ENCODE data around the gene RWDD1. TPM values are rescaled to one million over a fixed set of nuclear protein-coding genes. Genes with fewer than 3 reads are reported as not detected.
A peak's percentile ranks its signal among the peaks of the same experiment; 100 is the strongest.
"Not testable (repeated sequence)": the region's sequence is repeated elsewhere in the genome, so short reads cannot be mapped to it uniquely, and the experiment has no call there.

The RWDD1 gene
- total RNA-seq, 1 donor from 2014 or later, result 25.6 TPM

DNA sequence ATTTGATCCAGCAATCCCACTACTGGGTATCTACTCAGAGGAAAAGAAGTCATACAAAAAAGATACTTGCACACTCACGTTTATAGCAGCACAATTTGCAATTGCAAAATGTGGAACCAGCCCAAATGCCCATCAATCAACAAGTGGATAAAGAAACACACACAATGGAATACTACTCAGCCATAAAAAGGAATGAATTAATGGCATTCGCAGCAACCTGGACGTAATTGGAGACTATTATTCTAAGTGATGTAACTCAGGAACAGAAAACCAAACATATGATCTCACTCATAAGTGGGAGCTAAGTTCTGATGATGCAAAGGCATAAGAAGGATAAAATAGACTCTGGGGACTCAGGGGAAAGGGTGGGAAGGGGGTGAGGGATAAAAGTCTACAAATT, 33.6 kb downstream of the RWDD1 start:
- not testable (repeated sequence) for DNase-seq (ENCODE audit: extremely low read depth, low read depth, low spot score)

DNA sequence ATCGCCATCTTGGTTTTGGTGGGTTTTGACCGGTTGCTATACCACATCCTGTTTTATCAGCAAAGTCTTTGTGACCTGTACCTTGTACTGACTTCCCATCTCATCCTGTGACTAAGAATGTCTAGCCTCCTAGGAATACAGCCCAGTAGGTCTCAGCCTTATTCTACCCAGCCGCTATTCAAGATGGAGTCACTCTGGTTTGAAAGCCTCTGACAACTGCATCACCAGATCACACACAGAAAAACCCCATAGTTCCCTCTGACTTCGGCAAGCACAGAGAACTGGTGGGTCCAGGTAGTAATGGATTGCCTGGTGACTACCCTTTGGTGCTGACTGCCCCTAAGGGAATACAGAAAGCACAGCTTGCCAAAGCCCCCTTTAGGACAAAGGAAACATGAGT, 34.6 kb downstream of the RWDD1 start:
- DNase-seq (ENCODE audit: extremely low read depth, low read depth, low spot score), result no peak

GRCh38 chr6:116611056-116611455, 39.8 kb downstream of the RWDD1 start:
- DNase-seq (ENCODE audit: extremely low read depth, low read depth, low spot score), result no peak

DNA sequence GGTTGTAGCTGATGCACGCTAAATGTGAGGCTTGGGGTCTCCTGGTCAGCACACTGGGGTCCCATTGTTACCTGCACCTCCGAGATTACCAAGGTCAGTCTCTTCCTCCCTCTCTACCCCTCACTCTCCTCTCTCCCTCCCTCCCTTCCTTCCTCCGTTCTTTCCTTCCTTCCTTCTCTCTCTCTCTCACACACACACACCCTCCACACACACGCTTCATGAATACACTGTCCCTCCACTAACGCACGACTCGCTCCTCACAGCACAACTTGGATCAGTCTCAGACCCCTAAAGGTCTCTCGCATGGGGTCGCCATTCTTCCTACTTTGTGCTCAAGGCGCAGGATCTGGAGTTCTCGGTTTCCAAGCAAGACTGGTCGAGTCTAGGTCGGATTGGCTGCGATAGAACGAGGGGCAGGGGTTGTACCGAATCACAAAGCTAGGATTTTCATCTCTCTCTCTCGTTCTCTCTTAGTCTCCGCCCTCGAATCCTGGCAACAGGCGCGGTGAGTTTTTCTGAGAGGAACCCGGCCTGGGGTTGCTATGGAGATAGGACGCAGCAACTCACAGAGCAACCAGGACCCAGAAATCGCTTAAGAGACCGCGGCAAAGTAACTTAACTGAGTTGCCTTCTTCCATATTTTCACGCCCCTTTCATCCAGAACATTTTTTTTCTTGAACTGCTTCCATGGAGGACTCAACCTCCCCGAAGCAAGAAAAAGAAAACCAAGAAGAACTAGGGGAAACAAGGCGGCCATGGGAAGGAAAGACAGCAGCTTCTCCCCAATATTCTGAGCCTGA, 44.8 kb downstream of the RWDD1 start, which contains the start of gene RSPH4A:
TSS of gene RSPH4A (plus strand) at position 543 of the 800 bp plus-strand sequence. CDS start at position 688, 145 bp downstream.
- peak; percentile 89 for DNase-seq (ENCODE audit: extremely low read depth, low read depth, low spot score)

DNA sequence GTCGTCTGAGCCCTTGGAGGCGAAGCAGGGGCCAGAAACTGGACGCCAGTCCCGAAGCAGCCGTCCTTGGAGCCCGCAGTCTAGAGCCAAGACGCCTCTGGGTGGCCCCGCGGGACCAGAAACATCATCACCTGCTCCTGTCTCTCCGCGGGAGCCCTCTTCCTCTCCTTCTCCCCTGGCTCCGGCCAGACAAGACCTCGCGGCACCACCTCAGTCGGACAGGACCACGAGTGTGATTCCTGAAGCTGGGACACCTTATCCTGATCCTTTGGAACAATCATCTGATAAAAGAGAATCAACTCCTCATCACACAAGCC, 45.4 kb downstream of the RWDD1 start:
- DNase-seq (ENCODE audit: extremely low read depth, low read depth, low spot score), result no peak

- no peak for DNase-seq (ENCODE audit: extremely low read depth, low read depth, low spot score)
These were observed 52.9 kb downstream of the RWDD1 start for GRCh38 chr6:116624036-116624805.

DNA sequence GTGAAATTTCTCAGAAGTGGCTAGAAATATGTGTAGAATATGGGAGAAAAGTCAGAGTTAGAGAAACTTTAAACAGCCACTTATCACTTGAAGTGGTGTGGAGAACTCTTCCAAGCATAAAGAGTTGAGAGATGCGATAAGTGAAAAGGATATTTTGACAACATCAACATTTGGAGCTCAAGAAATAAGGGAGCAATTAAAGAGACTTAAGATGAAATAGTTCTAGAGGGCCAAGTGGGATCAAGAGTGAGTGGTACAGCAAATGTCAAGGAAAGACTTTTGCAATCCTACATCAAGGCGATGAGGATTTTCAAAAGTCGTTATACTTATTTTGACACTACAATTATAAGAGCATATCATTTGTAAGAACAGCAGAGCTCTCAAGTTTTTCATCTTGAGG, 54.6 kb downstream of the RWDD1 start:
- DNase-seq (ENCODE audit: extremely low read depth, low read depth, low spot score), result no peak

- no peak for DNase-seq (ENCODE audit: extremely low read depth, low read depth, low spot score)
These were observed 58.3 kb downstream of the RWDD1 start for GRCh38 chr6:116629563-116629981.

- no peak for DNase-seq (ENCODE audit: extremely low read depth, low read depth, low spot score)
These were observed 60.2 kb downstream of the RWDD1 start for GRCh38 chr6:116631379-116631990.

- DNase-seq (ENCODE audit: extremely low read depth, low read depth, low spot score), result no peak
These were observed 62.4 kb downstream of the RWDD1 start for GRCh38 chr6:116633685-116634084.

Other genes with a start within 250 kb of the RWDD1 start
- gene DSE, start 200.6 kb upstream of the RWDD1 start, total RNA-seq, result 20.8 and 21.5 TPM in 2 replicates
- gene CALHM6, start 110.1 kb upstream of the RWDD1 start, total RNA-seq, result 0.68 and 1.1 TPM in 2 replicates
- 4.8 and 5.5 TPM in 2 replicates for gene CALHM5, start 59.9 kb upstream of the RWDD1 start, total RNA-seq
- gene TRAPPC3L, start 25.8 kb upstream of the RWDD1 start, total RNA-seq, result 0.34 TPM in 1 of 2 replicates, not detected in the other
- not detected in 2 replicates for gene CALHM4, start 17.8 kb upstream of the RWDD1 start, total RNA-seq
- gene RSPH4A, start 45.0 kb downstream of the RWDD1 start, total RNA-seq, result 0.29 and 0.63 TPM in 2 replicates
- gene ZUP1, start 97.3 kb downstream of the RWDD1 start, total RNA-seq, result 10.9 and 11.4 TPM in 2 replicates
- 3.6 and 6.0 TPM in 2 replicates for gene KPNA5, start 109.7 kb downstream of the RWDD1 start, total RNA-seq
- 1.5 and 3.7 TPM in 2 replicates for gene FAM162B, start 194.2 kb downstream of the RWDD1 start, total RNA-seq